IMR-90 (cell line): Measurements from ENCODE around the gene SLC40A1.

Source experiments
- BHLHE40 ChIP-seq: fragments of 150-350 bp; IDR thresholded peaks from 2 replicates; pipeline ENCODE4 v1.6.1; 2016; ENCODE audit warnings: mild to moderate bottlenecking, low read depth, low read length
- CTCF ChIP-seq: conservative IDR thresholded peaks from 2 replicates; pipeline ENCODE4 v1.5.1; 2012; ENCODE audit warnings: mild to moderate bottlenecking, low read depth, low read length, improper control_type of control experiment
- FOS ChIP-seq: fragments of 150-350 bp; IDR thresholded peaks from 2 replicates; pipeline ENCODE4 v1.6.1; 2016; ENCODE audit warnings: low read depth, low read length
- MAFK ChIP-seq: IDR thresholded peaks from 2 replicates; pipeline ENCODE4 v1.6.1; 2012; ENCODE audit warnings: low read depth, low read length, improper control_type of control experiment
- MAZ ChIP-seq: IDR thresholded peaks from 2 replicates; pipeline ENCODE4 v1.6.1; 2012; ENCODE audit warnings: low read depth, mild to moderate bottlenecking, low read length, improper control_type of control experiment, moderate library complexity, borderline replicate concordance
- MXI1 ChIP-seq: IDR thresholded peaks from 2 replicates; pipeline ENCODE4 v1.6.1; 2012; ENCODE audit warnings: low read depth, mild to moderate bottlenecking, low read length, moderate library complexity, borderline replicate concordance
- NFE2L2 ChIP-seq: fragments of 150-350 bp; IDR thresholded peaks from 2 replicates; pipeline ENCODE4 v1.6.1; 2016; ENCODE audit warnings: low read depth, mild to moderate bottlenecking, low read length
- POLR2A ChIP-seq: IDR thresholded peaks from 2 replicates; pipeline ENCODE4 v1.6.1; 2012; ENCODE audit warnings: mild to moderate bottlenecking, low read depth, low read length
- RAD21 ChIP-seq: IDR thresholded peaks from 2 replicates; pipeline ENCODE4 v1.6.1; 2012; ENCODE audit warnings: low read length, improper control_type of control experiment
- RCOR1 ChIP-seq: IDR thresholded peaks from 2 replicates; pipeline ENCODE4 v1.6.1; 2012; ENCODE audit warnings: mild to moderate bottlenecking, low read length, improper control_type of control experiment; ENCODE audit not compliant: insufficient replicate concordance
- SMC3 ChIP-seq: fragments of 150-350 bp; IDR thresholded peaks from 2 replicates; pipeline ENCODE4 v1.6.1; 2016; ENCODE audit warnings: low read depth, mild to moderate bottlenecking, antibody characterized with exemption, low read length, moderate library complexity
- TF ChIP-seq, protein P1 (sequence below): fragments of 150-350 bp; IDR thresholded peaks from 2 replicates; pipeline ENCODE4 v1.6.1; 2017; ENCODE audit warnings: mild to moderate bottlenecking, antibody characterized with exemption, low read length, low read depth
- TF ChIP-seq, protein P2 (sequence below): fragments of 150-350 bp; IDR thresholded peaks from 2 replicates; pipeline ENCODE4 v1.6.1; 2016; ENCODE audit warnings: low read depth, mild to moderate bottlenecking, low read length, moderate library complexity, borderline replicate concordance

- TF ChIP-seq CTCF: no peak
- no peak for TF ChIP-seq POLR2A
- TF ChIP-seq, protein P1, sequence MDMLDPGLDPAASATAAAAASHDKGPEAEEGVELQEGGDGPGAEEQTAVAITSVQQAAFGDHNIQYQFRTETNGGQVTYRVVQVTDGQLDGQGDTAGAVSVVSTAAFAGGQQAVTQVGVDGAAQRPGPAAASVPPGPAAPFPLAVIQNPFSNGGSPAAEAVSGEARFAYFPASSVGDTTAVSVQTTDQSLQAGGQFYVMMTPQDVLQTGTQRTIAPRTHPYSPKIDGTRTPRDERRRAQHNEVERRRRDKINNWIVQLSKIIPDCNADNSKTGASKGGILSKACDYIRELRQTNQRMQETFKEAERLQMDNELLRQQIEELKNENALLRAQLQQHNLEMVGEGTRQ: no peak
- TF ChIP-seq MAFK: no peak
- no peak for TF ChIP-seq SMC3
- TF ChIP-seq BHLHE40: no peak
- no peak for TF ChIP-seq RCOR1
- TF ChIP-seq FOS: no peak
- TF ChIP-seq MAZ: no peak
- TF ChIP-seq, protein P2, sequence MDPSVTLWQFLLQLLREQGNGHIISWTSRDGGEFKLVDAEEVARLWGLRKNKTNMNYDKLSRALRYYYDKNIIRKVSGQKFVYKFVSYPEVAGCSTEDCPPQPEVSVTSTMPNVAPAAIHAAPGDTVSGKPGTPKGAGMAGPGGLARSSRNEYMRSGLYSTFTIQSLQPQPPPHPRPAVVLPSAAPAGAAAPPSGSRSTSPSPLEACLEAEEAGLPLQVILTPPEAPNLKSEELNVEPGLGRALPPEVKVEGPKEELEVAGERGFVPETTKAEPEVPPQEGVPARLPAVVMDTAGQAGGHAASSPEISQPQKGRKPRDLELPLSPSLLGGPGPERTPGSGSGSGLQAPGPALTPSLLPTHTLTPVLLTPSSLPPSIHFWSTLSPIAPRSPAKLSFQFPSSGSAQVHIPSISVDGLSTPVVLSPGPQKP: no peak
- no peak for TF ChIP-seq NFE2L2
- no peak for TF ChIP-seq RAD21
- no peak for TF ChIP-seq MXI1
Observed at GRCh38 chr2:189624648-189625355, 44.2 kb upstream of the SLC40A1 start.
